Neural cell (in vitro differentiated cells): ENCODE results near the gene NCEH1. TPM values are rescaled to one million over a fixed set of nuclear protein-coding genes. Genes with fewer than 3 reads are reported as not detected.

Experiments
- H2AFZ ChIP-seq: fragments of 200-600, 300-800 bp; sonication (generic), shearing (Covaris generic); 2 replicates; pipeline ENCODE4 v1.6.0; 2014; ENCODE audit warnings: low read depth, mild to moderate bottlenecking, antibody characterized with exemption, low read length, moderate library complexity
- H3F3A ChIP-seq: fragments of 200-600 bp; shearing (Covaris generic); 2 replicates; pipeline ENCODE4 v1.6.1; 2016; ENCODE audit warnings: mild to moderate bottlenecking, moderate library complexity, mixed read lengths, antibody characterized with exemption, low read length; ENCODE audit not compliant: insufficient read depth, poor library complexity, severe bottlenecking
- H3K27ac ChIP-seq: fragments of 200-600, 300-800 bp; sonication (generic), shearing (Covaris generic); 2 replicates; pipeline ENCODE4 v1.5.1; 2014; ENCODE audit warnings: mild to moderate bottlenecking, low read length, moderate library complexity
- H3K27me3 ChIP-seq: fragments of 300-800, 200-600 bp; sonication (generic), shearing (Covaris generic); 2 replicates; pipeline ENCODE4 v1.6.0; 2014; ENCODE audit warnings: mild to moderate bottlenecking, low read depth, low read length, moderate library complexity; ENCODE audit not compliant: insufficient read depth
- H3K36me3 ChIP-seq: fragments of 300-800, 200-600 bp; sonication (generic), shearing (Covaris generic); 2 replicates; pipeline ENCODE4 v1.5.1; 2014; ENCODE audit warnings: mild to moderate bottlenecking, antibody characterized with exemption, low read length, moderate library complexity; ENCODE audit not compliant: insufficient read depth
- H3K4me2 ChIP-seq: fragments of 300-800, 200-600 bp; sonication (generic), shearing (Covaris generic); 2 replicates; pipeline ENCODE4 v1.6.0; 2014; ENCODE audit warnings: mild to moderate bottlenecking, low read length
- H3K4me3 ChIP-seq: fragments of 300-800, 200-600 bp; sonication (generic), shearing (Covaris generic); 2 replicates; pipeline ENCODE4 v1.5.1; 2014; ENCODE audit warnings: mild to moderate bottlenecking, low read length, moderate library complexity
- H3K79me2 ChIP-seq: fragments of 200-600 bp; shearing (Covaris generic); replicated peaks from 2 replicates; pipeline ENCODE4 v1.6.0; 2014; ENCODE audit warnings: mild to moderate bottlenecking, low read length, moderate library complexity; ENCODE audit not compliant: insufficient read depth
- H3K9ac ChIP-seq: fragments of 300-800, 200-600 bp; sonication (generic), shearing (Covaris generic); 2 replicates; pipeline ENCODE4 v1.6.1; 2016; ENCODE audit warnings: mild to moderate bottlenecking, low read length, mixed read lengths
- H3K9me2 ChIP-seq: fragments of 200-600 bp; shearing (Covaris generic); 2 replicates; pipeline ENCODE4 v1.6.1; 2016; ENCODE audit warnings: mild to moderate bottlenecking, low read length, mixed read lengths; ENCODE audit not compliant: insufficient read depth
- H3K9me3 ChIP-seq: fragments of 200-600, 300-800 bp; sonication (generic), shearing (Covaris generic); 2 replicates; pipeline ENCODE4 v1.6.1; 2016; ENCODE audit warnings: mild to moderate bottlenecking, mixed run types, low read length, moderate library complexity, mixed read lengths
- H4K20me1 ChIP-seq: fragments of 200-600 bp; shearing (Covaris generic); 2 replicates; pipeline ENCODE4 v1.6.1; 2016; ENCODE audit warnings: mild to moderate bottlenecking, mixed run types; ENCODE audit not compliant: insufficient read depth
- EP300 ChIP-seq: fragments of 450-650 bp; conservative IDR thresholded peaks from 2 replicates; pipeline ENCODE4 v1.6.1; 2014; ENCODE audit warnings: antibody characterized with exemption, mild to moderate bottlenecking, moderate library complexity; ENCODE audit not compliant: poor library complexity, severe bottlenecking
- EZH2 ChIP-seq: fragments of 200-600, 300-800 bp; shearing (Covaris generic), sonication (generic); IDR thresholded peaks from 2 replicates; pipeline ENCODE4 v1.6.1; 2014; ENCODE audit warnings: antibody characterized with exemption, low read length, borderline replicate concordance, mild to moderate bottlenecking; ENCODE audit not compliant: insufficient read depth, poor library complexity, severe bottlenecking
- MXI1 ChIP-seq: fragments of 450-650 bp; conservative IDR thresholded peaks from 2 replicates; pipeline ENCODE4 v1.6.1; 2014; ENCODE audit warnings: antibody characterized with exemption, mild to moderate bottlenecking; ENCODE audit not compliant: poor library complexity, severe bottlenecking
- POLR2AphosphoS5 ChIP-seq: IDR thresholded peaks from 2 replicates; pipeline ENCODE4 v1.6.1; 2012
- RAD21 ChIP-seq: fragments of 450-650 bp; conservative IDR thresholded peaks from 2 replicates; pipeline ENCODE4 v1.6.1; 2014; ENCODE audit warnings: antibody characterized with exemption, mild to moderate bottlenecking, moderate library complexity
- SMC3 ChIP-seq: fragments of 450-650 bp; conservative IDR thresholded peaks from 2 replicates; pipeline ENCODE4 v1.6.1; 2014; ENCODE audit warnings: antibody characterized with exemption, mild to moderate bottlenecking, moderate library complexity; ENCODE audit not compliant: poor library complexity
- TAF1 ChIP-seq: IDR thresholded peaks from 2 replicates; pipeline ENCODE4 v1.6.1; 2012; ENCODE audit warnings: low read depth
- polyA plus RNA-seq: library from polyadenylated mRNA; depleted of rRNA; stranded (reverse); fragments of >200 nt; gene quantifications from 2 replicates; pipeline ENCODE4 v1.2.3, GENCODE V29; 2014
- TF ChIP-seq, protein P1 (sequence below): fragments of 450-650 bp; IDR thresholded peaks from 2 replicates; pipeline ENCODE4 v1.5.1; 2014; ENCODE audit warnings: antibody characterized with exemption, mild to moderate bottlenecking, moderate library complexity; ENCODE audit not compliant: poor library complexity, severe bottlenecking
- TF ChIP-seq, protein P2 (sequence below): IDR thresholded peaks from 2 replicates; pipeline ENCODE4 v1.6.1; 2012; ENCODE audit warnings: borderline replicate concordance

NCEH1 gene
- polyA plus RNA-seq, 1 donor from 2014 or later, result 2.1 TPM

DNA sequence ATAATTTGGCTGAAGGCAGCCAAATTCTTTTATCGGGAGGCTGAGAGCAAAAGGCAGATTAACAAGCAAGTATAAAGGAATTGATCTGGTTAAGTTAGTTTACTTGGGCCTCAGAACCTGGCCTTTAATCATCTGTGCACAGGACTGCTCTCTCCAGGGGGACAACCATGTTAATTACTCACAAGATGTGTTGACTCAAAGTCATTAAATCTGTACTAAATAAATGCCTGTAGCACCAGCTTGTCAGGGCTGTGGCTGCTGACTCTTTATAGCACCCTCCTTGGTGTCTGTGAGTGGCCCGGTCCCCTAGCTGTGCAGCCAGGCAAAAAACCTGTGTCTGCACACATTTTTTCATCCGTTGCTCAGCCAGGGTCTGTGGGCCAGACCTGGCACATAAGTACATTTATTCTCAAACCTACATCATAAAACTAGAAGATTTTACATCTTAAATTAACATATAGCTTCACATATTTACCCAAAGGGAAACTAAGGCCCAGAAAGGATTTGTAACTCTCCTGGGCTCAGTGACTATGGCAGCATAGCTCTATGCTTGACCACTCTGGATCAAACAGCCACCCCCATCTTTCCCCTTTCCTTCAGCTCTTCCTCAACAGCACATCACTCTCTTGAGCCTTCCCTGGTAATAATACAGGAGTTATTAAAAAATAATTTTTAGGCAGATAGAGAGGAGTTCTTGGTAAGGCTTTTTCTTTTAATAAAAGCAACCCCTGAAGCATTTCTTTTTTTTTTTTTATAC lies 51.4 kb downstream of the NCEH1 start:
- no peaks in the 10 kb centered on the region for H4K20me1 ChIP-seq
- no peak overlapping the region for H2AFZ ChIP-seq
- no peaks in the 10 kb centered on the region for H3K9me2 ChIP-seq
- no peaks in the 10 kb centered on the region for H3K9me3 ChIP-seq
- no peak overlapping the region for H3K4me2 ChIP-seq
- no peaks in the 10 kb centered on the region for H3K79me2 ChIP-seq
- no peak overlapping the region for H3K9ac ChIP-seq
- no peak overlapping the region for H3K4me3 ChIP-seq
- H3K27ac ChIP-seq, result no peak overlapping the region
- no peaks in the 10 kb centered on the region for H3K36me3 ChIP-seq
- no peak for TF ChIP-seq RAD21
- no peaks in the 10 kb centered on the region for H3K27me3 ChIP-seq
- no peaks in the 10 kb centered on the region for H3F3A ChIP-seq

DNA sequence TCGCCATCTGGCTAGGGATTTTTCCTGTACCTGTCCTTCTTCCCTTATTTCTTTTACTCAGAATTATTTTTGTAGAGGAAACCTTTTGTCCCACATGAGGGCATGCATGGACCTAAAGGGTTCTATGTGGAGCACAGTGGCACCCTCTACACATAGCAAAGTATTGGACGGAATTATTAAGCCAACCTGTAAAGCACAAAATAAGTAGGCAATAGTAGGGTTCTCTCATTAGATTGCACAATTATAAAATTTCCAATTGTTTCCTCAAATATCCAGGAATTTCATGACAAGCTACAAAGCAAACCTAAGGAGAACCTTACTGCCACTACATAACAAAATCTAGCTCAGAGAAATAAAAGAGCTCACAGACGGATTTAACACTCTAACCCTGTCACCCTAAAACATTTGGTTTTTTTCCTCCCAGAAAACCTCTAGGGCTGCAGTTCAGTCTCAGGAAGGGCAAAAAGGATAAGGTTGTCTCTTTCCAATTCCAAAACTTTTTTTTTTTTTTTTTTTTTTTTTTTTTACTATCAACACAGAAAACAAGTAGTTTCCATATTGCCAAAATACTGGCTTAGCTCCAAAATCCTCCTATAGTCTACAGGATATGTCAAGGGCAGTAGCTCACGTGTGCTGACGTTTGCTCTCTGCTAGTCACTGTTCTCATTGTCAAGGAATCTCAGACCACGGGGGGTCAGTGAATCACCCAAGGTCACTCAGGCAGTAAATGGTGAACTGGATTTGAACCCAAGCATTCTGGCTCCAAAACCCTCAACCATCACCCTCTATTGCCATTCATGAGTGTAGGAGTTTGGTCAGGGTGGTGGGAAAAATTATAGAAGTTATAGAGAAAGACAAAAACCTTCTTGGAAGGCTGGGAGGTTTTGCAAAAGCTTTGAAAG lies 52.3 kb downstream of the NCEH1 start:
- H3K9me2 ChIP-seq, result no peaks in the 10 kb centered on the region
- H3F3A ChIP-seq, result no peaks in the 10 kb centered on the region
- no peaks in the 10 kb centered on the region for H3K9me3 ChIP-seq
- no peak overlapping the region for H3K9ac ChIP-seq
- H3K27me3 ChIP-seq, result no peaks in the 10 kb centered on the region
- H2AFZ ChIP-seq, result no peak overlapping the region
- no peaks in the 10 kb centered on the region for H3K79me2 ChIP-seq
- H3K4me3 ChIP-seq, result no peak overlapping the region
- no peak overlapping the region for H3K4me2 ChIP-seq
- H3K36me3 ChIP-seq, result no peaks in the 10 kb centered on the region
- H4K20me1 ChIP-seq, result no peaks in the 10 kb centered on the region
- TF ChIP-seq SMC3 (no peak), POLR2AphosphoS5 (no peak), MXI1 (no peak), EZH2 (no peak), TAF1 (no peak), EP300 (no peak), RAD21 (no peak)
- TF ChIP-seq, protein P1, sequence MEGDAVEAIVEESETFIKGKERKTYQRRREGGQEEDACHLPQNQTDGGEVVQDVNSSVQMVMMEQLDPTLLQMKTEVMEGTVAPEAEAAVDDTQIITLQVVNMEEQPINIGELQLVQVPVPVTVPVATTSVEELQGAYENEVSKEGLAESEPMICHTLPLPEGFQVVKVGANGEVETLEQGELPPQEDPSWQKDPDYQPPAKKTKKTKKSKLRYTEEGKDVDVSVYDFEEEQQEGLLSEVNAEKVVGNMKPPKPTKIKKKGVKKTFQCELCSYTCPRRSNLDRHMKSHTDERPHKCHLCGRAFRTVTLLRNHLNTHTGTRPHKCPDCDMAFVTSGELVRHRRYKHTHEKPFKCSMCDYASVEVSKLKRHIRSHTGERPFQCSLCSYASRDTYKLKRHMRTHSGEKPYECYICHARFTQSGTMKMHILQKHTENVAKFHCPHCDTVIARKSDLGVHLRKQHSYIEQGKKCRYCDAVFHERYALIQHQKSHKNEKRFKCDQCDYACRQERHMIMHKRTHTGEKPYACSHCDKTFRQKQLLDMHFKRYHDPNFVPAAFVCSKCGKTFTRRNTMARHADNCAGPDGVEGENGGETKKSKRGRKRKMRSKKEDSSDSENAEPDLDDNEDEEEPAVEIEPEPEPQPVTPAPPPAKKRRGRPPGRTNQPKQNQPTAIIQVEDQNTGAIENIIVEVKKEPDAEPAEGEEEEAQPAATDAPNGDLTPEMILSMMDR, result no peak
- TF ChIP-seq, protein P2, sequence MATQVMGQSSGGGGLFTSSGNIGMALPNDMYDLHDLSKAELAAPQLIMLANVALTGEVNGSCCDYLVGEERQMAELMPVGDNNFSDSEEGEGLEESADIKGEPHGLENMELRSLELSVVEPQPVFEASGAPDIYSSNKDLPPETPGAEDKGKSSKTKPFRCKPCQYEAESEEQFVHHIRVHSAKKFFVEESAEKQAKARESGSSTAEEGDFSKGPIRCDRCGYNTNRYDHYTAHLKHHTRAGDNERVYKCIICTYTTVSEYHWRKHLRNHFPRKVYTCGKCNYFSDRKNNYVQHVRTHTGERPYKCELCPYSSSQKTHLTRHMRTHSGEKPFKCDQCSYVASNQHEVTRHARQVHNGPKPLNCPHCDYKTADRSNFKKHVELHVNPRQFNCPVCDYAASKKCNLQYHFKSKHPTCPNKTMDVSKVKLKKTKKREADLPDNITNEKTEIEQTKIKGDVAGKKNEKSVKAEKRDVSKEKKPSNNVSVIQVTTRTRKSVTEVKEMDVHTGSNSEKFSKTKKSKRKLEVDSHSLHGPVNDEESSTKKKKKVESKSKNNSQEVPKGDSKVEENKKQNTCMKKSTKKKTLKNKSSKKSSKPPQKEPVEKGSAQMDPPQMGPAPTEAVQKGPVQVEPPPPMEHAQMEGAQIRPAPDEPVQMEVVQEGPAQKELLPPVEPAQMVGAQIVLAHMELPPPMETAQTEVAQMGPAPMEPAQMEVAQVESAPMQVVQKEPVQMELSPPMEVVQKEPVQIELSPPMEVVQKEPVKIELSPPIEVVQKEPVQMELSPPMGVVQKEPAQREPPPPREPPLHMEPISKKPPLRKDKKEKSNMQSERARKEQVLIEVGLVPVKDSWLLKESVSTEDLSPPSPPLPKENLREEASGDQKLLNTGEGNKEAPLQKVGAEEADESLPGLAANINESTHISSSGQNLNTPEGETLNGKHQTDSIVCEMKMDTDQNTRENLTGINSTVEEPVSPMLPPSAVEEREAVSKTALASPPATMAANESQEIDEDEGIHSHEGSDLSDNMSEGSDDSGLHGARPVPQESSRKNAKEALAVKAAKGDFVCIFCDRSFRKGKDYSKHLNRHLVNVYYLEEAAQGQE, result no peak
- no peak overlapping the region for H3K27ac ChIP-seq
